AG09319 (cell line): ENCODE measurements around the gene DIABLO.

Experiments
- DNase-seq: peaks from one replicate; pipeline ENCODE4 v3.0.0-alpha.2; 2010; ENCODE audit warnings: low read depth; ENCODE audit errors: extremely low read depth
- TF ChIP-seq, protein P1 (sequence below): IDR thresholded peaks from 2 replicates; pipeline ENCODE4 v1.5.1; 2011; ENCODE audit warnings: low read depth, mild to moderate bottlenecking, inconsistent platforms, low read length, moderate library complexity

Gene DIABLO

DNA sequence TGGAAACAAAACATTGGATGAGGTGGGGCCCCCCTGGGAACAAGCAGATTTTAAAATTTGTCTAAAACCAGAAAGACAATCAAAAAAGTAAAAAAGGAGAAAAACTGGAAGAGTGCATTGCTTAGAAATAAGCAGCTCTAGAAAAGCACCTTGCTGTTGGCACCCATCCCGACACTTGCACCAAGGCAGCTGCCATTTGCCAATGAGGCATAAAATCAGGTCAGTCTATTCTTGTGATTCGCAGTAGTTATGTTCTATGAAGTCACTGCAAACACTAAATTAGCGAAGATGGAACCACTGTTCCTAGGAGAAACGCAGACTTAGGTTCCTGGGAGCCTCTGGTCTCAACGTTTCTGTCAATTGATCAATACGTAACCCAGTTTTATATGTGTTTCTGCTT lies 24.2 kb upstream of the DIABLO start:
- DNase-seq = no peak
- TF ChIP-seq, protein P1, sequence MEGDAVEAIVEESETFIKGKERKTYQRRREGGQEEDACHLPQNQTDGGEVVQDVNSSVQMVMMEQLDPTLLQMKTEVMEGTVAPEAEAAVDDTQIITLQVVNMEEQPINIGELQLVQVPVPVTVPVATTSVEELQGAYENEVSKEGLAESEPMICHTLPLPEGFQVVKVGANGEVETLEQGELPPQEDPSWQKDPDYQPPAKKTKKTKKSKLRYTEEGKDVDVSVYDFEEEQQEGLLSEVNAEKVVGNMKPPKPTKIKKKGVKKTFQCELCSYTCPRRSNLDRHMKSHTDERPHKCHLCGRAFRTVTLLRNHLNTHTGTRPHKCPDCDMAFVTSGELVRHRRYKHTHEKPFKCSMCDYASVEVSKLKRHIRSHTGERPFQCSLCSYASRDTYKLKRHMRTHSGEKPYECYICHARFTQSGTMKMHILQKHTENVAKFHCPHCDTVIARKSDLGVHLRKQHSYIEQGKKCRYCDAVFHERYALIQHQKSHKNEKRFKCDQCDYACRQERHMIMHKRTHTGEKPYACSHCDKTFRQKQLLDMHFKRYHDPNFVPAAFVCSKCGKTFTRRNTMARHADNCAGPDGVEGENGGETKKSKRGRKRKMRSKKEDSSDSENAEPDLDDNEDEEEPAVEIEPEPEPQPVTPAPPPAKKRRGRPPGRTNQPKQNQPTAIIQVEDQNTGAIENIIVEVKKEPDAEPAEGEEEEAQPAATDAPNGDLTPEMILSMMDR = no peak

DNA sequence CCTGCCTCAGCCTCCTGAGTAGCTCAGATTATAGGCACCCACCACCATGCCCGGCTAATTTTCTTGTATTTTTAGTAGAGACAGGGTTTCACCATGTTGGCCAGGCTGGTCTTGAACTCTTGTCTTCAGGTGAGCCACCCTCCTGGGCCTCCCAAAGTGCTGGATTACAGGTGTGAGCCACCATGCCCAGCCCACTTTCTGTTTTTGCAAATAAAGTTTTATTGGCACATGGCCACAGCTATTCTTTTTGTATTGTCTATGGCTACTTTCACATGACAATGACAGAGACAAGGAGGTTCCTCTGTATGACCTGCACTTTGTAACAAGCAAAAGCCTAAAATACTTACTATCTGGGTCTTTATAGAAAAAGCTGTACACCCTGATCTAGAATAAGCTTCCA lies 19.7 kb upstream of the DIABLO start:
- no peak for DNase-seq
- TF ChIP-seq, protein P1 = no peak

DNA sequence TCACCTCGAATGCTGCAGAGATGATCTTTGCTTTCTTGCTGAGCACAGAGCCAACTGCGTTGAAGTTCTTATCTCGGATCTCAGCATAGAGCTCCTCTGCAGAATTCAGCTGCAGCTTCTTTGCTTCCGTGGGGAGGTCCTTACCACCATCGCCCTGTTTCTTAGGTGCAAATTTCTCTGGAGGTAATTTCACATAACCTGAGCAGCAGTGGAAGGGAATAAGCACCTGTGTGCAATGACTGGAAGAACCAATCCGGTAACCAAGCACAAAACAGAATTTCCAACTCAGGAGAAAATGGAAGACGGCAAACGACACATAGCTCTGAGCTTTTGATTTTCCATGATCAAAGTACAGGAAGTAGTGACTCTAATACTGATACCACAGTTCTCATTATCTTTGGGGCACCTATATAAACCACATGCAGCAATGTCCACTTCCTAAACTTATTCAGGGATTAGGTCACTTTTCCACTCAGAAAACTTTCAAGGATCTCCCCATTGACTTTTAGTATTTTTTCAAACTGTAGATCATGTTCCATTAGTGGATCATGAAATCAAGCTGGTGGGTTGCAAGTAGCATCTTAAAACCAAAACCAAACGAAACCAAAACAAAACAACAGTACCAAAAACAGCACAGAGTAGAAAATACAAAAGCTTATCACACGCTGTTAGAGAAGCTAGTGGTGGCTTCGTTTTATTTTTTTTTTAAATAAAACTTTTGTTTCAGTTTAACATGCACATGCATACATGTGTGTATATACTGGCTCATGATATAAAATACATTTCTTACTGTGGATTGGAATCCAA lies 18.9 kb upstream of the DIABLO start:
- TF ChIP-seq, protein P1 = no peak
- no peak for DNase-seq

DNA sequence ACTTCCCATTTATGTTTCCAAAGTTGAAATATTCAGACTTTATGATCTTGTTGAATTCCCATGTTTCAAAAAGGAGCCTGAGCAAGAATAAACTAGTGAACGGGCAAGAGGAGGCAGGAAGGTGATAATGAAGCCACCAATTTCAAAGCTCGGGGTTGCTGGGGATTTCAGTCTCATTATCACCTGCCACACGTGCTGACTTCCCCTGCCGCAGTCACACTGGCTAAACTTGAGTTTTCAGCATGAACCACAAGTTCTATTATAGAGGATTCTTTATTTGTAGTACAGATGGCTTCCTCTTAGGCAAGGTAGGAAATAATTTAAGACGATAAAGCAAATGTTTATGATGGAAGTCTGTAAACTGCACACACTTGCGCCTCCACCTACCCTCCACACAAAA lies 18.1 kb upstream of the DIABLO start:
- no peak for DNase-seq
- TF ChIP-seq, protein P1 = no peak

DNA sequence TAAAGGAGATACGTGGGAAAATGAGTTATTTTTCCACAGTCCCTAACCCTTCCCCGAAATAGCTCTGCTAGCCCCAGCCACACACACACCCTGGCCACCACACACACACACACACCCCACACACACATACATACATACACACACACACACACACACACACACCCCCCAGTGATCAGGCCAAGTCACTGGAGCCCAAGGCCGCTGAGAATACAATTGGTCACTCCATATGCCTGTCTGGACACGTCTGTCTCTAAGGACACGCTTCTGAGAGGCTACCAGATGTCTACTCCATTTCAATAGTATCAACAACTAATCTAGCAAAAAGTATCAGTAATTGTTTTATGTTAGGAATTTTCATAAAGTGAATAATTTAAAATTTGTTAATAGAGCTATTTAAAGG lies 13.0 kb upstream of the DIABLO start:
- TF ChIP-seq, protein P1 = no peak
- no peak for DNase-seq

DNA sequence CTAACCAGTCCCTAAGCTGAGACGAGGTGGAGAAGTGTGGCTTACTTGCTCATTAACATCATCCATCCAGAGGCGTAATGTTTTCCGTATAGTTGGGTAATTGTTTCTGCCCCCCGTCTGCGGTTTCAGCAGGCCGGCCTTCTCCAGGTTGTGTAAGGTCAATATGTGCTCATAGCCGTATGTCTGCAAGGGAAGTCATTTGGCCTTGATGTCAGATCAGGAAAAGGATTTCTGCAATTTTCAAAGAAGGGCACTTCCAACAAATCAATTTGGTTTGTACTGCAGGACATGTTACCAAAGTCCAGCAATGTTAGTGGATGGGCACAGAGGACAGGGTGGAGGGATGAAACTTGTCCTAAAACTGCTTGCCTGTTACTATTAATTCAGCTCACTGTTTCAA lies 9.9 kb upstream of the DIABLO start:
- TF ChIP-seq, protein P1 = no peak
- no peak for DNase-seq

DNA sequence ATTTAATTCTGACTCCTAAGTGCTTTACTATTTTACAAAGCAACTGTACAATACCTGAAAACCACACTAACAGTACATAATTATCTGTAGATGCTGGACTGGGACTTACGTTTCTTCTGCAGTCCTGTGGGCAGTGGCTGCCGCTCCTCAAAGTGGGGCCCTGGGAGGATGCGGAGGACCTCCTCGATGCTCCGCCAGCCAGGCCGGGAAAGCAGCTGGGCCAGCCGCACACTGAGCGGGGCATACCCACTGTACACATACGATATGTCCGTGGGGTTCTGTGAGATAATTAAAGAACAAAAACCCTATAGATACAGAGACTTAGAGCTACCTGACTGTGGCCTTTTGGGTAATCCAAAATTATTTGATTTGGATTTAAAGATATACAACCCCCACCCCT lies 6.8 kb upstream of the DIABLO start:
- TF ChIP-seq, protein P1 = no peak
- DNase-seq = no peak
